Mucosa of stomach (tissue), 1 donor: ENCODE results near the gene PRSS57.
A peak's percentile ranks its signal among the peaks of the same experiment; 100 is the strongest.

Experiments used
- H3K27me3 ChIP-seq: one replicate; pipeline ENCODE4 v1.7.0; 2013; ENCODE audit warnings: mild to moderate bottlenecking, low read length; ENCODE audit not compliant: control insufficient read depth, insufficient read depth
- H3K36me3 ChIP-seq: one replicate; pipeline ENCODE4 v1.7.0; 2013; ENCODE audit warnings: low read length; ENCODE audit not compliant: control insufficient read depth, insufficient read depth
- H3K4me1 ChIP-seq: one replicate; pipeline ENCODE4 v1.7.0; 2013; ENCODE audit warnings: mild to moderate bottlenecking, low read length; ENCODE audit not compliant: control insufficient read depth, insufficient read depth
- H3K4me3 ChIP-seq: one replicate; pipeline ENCODE4 v1.7.0; 2013; ENCODE audit warnings: low read length
- H3K9ac ChIP-seq: one replicate; pipeline ENCODE4 v1.7.0; 2013; ENCODE audit warnings: mild to moderate bottlenecking, low read length, moderate library complexity
- H3K9me3 ChIP-seq: one replicate; pipeline ENCODE4 v1.7.0; 2013; ENCODE audit warnings: mild to moderate bottlenecking, low read length, moderate library complexity; ENCODE audit not compliant: control insufficient read depth
- donor health status: Pancreatic carcinoma.

PRSS57 gene

DNA sequence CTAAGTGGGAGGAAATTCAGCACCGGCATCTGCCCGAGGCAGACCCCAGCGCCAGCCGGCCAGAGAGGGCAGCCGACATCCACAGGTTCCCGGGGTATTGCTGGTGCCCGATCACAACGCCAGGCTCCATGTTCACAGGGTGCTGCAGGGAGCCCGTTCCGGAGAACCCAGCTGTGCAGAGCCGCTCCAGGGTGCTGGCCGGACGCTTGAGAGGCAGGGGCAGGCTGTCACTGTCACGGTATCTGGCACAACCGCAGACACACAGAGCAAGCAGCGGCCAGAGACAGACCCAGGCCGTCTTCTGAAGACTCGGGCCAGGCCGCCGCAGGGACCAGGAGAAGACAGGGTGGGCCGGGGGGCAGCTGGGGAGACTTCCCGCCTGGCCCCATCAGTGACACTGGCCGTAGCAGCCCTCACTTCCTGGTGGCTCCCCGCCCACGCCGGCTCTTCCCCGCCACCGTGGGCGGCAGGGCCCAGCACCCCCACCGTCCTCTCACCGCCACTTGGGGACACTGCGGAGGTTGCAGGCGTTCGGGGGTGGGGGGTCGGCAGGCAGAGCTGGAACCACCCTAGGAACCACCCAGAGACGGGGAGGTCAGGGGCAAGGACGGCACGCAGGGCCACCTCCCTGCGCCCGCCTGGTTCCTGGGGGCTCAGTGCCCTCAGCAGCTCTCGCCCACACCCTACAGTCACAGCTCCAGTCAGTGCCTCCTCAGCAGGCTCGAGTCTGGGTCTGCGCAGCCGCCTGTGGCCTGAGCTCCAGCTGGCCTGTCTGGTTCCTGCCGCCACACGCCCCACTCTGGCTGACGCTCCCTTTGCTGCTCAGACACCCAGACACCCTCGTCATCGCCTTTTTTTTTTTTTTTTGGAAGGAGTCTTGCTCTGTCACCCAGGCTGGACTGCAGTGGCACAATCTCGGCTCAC lies 36.1 kb downstream of the PRSS57 start:
- H3K27me3 ChIP-seq: no peaks in the 10 kb centered on the region
- H3K9ac ChIP-seq: peak overlapping the region; percentile 22
- no peaks in the 10 kb centered on the region for H3K36me3 ChIP-seq
- no peaks in the 10 kb centered on the region for H3K9me3 ChIP-seq
- peaks cover 50% of the 10 kb centered on the region for H3K4me1 ChIP-seq
- no peak overlapping the region for H3K4me3 ChIP-seq

GRCh38 chr19:658059-658839 lies 37.0 kb downstream of the PRSS57 start:
- Histone ChIP-seq H3K36me3 (no peaks in the 10 kb centered on the region), H3K9me3 (no peaks in the 10 kb centered on the region), H3K27me3 (no peaks in the 10 kb centered on the region), H3K4me3 (no peak overlapping the region), H3K9ac (peak overlapping the region; percentile 22), H3K4me1 (peaks cover 45% of the 10 kb centered on the region)

- H3K4me3 ChIP-seq: no peak overlapping the region
- H3K36me3 ChIP-seq: no peaks in the 10 kb centered on the region
- no peak overlapping the region for H3K9ac ChIP-seq
- no peaks in the 10 kb centered on the region for H3K27me3 ChIP-seq
- no peaks in the 10 kb centered on the region for H3K9me3 ChIP-seq
- H3K4me1 ChIP-seq: peaks cover 45% of the 10 kb centered on the region
Measured at GRCh38 chr19:657611-658010, 37.6 kb downstream of the PRSS57 start.

DNA sequence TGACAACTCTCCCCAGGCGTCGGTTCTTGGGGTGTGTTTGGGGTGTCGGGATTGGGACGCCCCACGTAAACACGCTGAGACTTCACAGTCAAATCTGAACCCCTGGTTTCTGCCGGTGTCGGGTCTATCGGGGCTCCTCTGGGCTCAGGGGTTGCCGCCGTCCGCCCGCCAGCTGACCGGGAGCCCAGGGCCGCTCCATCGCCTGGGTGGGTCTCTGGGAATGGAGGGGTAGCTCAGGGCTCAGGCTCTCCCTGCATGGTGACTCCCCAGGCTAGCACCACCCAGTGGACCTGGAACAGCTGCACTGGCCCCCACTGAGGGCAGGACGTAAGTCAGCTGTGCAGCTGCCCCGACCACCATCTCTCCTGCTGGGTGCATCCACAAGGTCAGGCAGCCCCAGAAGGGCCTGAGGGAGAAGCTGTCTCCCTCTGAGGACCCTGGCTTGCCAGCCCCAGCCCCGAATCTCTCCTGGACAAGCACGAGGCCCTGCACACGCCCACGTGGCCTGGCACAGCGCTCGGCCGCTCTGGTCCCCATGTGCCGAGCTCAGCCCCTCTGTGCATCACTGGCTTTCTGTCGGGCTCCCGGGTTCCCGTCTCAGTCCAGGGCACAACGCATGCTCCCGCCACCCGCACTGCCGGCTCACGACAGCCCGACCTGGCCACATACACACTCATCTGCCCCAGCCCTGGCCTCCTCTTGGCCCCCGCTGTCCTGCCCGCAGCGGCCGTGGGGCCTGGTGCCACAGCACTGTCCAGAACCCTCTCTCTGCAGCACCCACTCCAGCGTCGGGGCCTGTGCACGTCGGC lies 38.3 kb downstream of the PRSS57 start:
- H3K4me3 ChIP-seq: no peak overlapping the region
- no peaks in the 10 kb centered on the region for H3K27me3 ChIP-seq
- no peaks in the 10 kb centered on the region for H3K9me3 ChIP-seq
- H3K36me3 ChIP-seq: no peaks in the 10 kb centered on the region
- peaks cover 45% of the 10 kb centered on the region for H3K4me1 ChIP-seq
- no peak overlapping the region for H3K9ac ChIP-seq

GRCh38 chr19:655691-656090 lies 39.6 kb downstream of the PRSS57 start:
- H3K4me1 ChIP-seq: peaks cover 35% of the 10 kb centered on the region
- no peak overlapping the region for H3K4me3 ChIP-seq
- H3K27me3 ChIP-seq: no peaks in the 10 kb centered on the region
- no peaks in the 10 kb centered on the region for H3K9me3 ChIP-seq
- H3K36me3 ChIP-seq: no peaks in the 10 kb centered on the region
- H3K9ac ChIP-seq: no peak overlapping the region

DNA sequence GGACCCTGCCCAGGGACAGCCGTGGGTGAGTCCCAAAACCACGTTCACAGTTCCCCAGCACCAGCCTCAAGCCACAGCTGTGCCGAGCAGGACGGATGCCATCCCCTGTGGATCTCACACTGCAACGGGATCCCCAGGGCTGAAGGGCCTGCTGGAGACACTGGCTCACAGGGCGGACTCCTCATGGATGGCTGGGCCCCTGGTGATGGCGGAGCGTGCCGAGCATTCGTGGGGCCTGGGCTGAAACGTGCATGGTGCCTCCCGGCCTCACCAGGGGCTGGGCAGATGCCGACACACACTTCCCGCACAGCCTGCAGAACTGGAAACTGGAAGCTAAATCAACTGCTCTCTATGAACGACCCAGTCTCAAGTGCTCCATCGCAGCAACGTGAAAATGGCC lies 41.8 kb downstream of the PRSS57 start:
- Histone ChIP-seq H3K4me3 (no peak overlapping the region), H3K36me3 (no peaks in the 10 kb centered on the region), H3K9me3 (no peaks in the 10 kb centered on the region), H3K9ac (no peak overlapping the region), H3K4me1 (peaks cover 13% of the 10 kb centered on the region), H3K27me3 (no peaks in the 10 kb centered on the region)

GRCh38 chr19:652467-653389 lies 42.5 kb downstream of the PRSS57 start:
- Histone ChIP-seq H3K27me3 (no peaks in the 10 kb centered on the region), H3K9me3 (no peaks in the 10 kb centered on the region), H3K4me1 (peaks cover 7% of the 10 kb centered on the region), H3K9ac (no peak overlapping the region), H3K36me3 (no peaks in the 10 kb centered on the region), H3K4me3 (no peak overlapping the region)

DNA sequence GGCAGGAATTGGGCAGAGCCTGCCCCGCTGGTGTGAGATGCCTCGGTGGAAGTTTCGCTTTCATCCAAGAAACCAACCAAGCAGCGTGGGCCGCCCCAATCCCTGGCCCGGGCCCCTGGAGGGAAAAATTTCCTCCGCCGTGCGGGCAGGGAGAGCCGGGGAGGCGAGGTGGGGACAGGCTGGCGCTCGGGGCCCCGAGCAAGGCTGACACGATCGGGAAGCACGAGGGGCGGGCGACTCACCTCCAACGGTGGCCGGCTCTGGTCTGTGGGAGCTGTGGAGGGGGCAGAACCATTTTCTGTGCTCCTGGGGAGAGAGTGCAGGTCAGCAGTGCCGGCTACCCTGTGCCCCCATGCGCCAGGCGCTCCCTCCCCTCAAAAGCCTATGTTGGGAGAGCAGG lies 43.3 kb downstream of the PRSS57 start:
- Histone ChIP-seq H3K9ac (no peak overlapping the region), H3K9me3 (no peaks in the 10 kb centered on the region), H3K27me3 (no peaks in the 10 kb centered on the region), H3K4me3 (no peak overlapping the region), H3K4me1 (peaks cover 1% of the 10 kb centered on the region), H3K36me3 (no peaks in the 10 kb centered on the region)

GRCh38 chr19:651114-651818 lies 44.0 kb downstream of the PRSS57 start:
- H3K4me3 ChIP-seq: no peak overlapping the region
- H3K27me3 ChIP-seq: no peaks in the 10 kb centered on the region
- no peaks in the 10 kb centered on the region for H3K9me3 ChIP-seq
- H3K9ac ChIP-seq: no peak overlapping the region
- H3K36me3 ChIP-seq: no peaks in the 10 kb centered on the region
- H3K4me1 ChIP-seq: no peaks in the 10 kb centered on the region

DNA sequence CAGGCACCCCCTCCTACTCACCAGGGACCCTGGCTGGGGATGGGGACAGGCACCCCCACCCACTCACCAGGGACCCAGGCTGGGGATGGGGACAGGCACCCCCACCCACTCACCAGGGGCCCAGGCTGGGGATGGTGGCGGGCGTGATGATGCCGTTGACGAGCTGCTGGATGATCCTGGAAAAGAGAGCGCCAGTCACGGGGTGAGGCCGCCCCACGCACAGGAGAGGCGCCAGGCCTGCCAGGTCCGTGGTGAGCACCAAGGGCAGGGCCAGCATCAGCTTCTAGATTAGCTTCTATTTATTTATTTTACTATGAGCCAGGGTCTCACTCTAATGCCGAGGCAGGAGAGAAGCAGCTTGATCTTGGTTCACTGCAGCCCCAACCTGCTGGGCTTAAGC lies 45.1 kb downstream of the PRSS57 start:
- H3K36me3 ChIP-seq: no peaks in the 10 kb centered on the region
- no peaks in the 10 kb centered on the region for H3K4me1 ChIP-seq
- no peak overlapping the region for H3K9ac ChIP-seq
- H3K4me3 ChIP-seq: no peak overlapping the region
- no peaks in the 10 kb centered on the region for H3K9me3 ChIP-seq
- no peaks in the 10 kb centered on the region for H3K27me3 ChIP-seq
